Activated CD4-positive, CD25-positive, alpha-beta regulatory T cell treated with anti-CD3 and anti-CD28 coated beads, Interleukin-2, amount 50 U/mL, for 24 hours (primary cell): ENCODE results near the gene GABRA4.

Experiments
- ATAC-seq, 2 donors: fragments of 150-1000 bp; cut with Tn5 transposase; one replicate each; pipeline ENCODE4 v1.10.0; 2021; ENCODE audit warnings: mild to moderate bottlenecking in 1 of 2, moderate library complexity in 1 of 2

Gene GABRA4

GRCh38 chr4:46979283-46979682 lies 14.1 kb downstream of the GABRA4 start:
- ATAC-seq: no peak

DNA sequence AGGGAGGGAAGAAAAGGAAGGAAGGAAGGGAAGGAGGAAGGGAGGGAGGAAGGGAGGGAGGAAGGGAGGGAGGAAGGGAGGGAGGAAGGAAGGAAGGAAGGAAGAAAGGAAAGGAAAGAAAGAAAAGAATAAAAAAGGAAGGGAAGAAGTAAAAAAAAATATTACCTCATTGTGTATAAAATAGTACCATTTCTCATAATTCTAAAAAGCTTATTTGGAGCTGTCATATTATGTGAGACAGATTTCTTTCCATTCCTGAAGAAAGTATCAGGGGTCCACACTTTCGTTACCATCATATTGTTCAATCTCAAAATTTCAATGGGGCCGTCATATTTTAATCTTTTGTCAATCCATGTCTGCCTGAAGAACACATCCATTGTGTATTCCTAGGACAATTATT lies 16.1 kb downstream of the GABRA4 start:
- ATAC-seq: no peak

- ATAC-seq: no peak
Measured at GRCh38 chr4:46975812-46976553, 17.4 kb downstream of the GABRA4 start.

DNA sequence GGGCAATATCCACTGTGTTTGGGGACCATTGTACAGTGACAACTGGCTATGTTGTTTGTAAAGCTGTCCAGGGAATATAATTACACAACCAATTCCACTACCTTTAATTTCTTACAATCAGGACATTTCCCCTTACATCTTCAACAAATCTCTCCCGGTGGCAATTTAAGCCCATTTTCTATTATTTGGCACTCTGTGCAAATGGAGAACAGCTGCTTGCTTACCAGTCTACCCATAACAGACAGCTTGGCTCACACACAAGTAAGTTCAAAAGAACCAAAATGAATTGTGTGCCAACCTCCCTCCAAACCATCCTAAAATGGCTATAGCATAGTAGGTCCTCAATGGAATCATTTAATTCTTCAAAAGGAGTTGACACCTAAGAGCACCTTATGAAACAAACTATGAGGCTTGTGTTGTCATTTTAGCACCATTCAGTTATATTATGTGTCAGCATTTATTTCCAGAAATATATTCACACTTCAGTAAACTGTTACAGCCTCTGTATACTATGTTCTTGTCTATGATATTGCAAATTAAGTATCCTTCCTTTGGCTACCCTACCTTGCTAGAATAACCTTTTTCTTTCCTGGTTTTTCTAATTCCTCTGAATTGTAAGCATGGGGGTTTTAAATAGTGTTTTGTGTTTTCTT lies 18.4 kb downstream of the GABRA4 start:
- no peak for ATAC-seq

GRCh38 chr4:46968847-46969246 lies 24.5 kb downstream of the GABRA4 start:
- ATAC-seq: no peak

- no peak for ATAC-seq
Measured at GRCh38 chr4:46967631-46968030, 25.8 kb downstream of the GABRA4 start.

- ATAC-seq: no peak
Measured at GRCh38 chr4:46958742-46959488, 34.5 kb downstream of the GABRA4 start.

DNA sequence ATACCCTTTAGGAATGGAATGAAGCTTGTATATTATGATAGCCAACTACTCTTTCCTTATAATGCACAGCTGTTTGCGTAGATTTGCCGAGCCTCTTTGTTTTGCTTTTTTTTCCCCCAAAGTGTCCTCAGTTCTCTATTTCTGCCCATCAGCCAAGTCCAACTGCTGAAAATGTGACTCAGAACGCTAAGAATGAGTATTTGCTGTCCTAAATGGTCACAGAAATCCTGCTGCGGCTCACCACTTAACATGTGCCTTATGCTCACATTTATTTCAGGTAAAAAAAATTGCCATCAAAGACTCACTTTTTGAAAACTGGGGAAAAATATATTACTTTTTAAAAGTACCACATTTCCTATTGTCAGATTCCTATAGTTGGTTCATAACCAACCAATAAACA lies 36.9 kb downstream of the GABRA4 start:
- no peak for ATAC-seq

GRCh38 chr4:46955601-46956000 lies 37.8 kb downstream of the GABRA4 start:
- no peak for ATAC-seq

DNA sequence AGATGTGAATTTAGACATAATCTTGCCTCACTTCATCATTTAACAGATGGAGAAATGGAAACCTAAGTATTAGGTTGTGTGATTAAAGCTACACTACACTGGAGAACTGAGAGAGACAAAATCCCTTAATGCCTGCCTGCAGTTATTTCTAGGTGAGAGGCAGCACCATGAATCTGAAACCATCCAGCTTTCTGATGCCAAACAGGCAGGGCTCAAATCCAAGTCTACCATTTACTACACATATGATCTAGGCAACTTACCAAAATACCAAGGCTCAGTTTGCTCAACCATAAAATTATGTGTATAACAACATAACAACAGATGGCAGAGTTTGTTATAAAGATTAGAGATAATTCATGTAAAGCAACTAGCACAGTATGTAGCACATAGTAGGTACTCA lies 38.7 kb downstream of the GABRA4 start:
- ATAC-seq: no peak

GRCh38 chr4:46953564-46953963 lies 39.8 kb downstream of the GABRA4 start:
- ATAC-seq: no peak

DNA sequence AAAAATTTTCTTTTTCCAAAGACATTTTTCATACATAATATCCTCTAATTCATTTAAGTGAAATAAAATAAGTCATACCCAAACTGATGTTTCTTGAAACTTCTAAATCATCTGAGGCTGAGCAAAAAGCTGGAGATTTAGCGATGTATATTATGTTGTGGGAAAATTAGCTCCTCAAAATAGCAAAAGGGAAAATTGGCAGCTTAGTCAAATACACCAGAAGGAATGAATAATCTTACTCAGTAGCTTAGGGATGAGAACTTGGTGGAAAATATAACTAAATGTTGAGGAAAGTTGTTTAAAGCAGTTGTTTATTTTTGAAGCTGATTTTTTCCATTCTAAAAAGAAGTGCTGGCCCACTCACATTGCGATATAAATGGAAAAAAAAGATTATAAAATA lies 40.9 kb downstream of the GABRA4 start:
- ATAC-seq: no peak

DNA sequence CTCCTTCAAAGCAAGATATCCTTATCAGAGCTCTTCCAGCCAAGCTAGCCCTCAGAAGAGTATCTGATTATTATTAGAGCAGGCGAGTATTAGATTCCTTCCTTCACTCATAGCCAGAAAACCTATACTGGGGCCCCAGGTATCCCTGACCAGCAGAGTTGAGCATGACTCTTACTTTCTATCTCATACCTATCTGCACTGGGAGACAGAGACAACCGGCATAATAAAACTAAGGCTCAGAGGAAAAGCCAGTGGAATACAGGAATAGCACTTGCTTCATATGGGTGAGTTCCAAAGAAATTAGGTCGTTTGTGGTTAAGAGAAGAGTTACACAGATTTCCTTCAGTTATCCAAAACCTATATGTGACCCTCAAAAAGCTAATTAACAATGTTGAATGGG lies 42.6 kb downstream of the GABRA4 start:
- no peak for ATAC-seq

GRCh38 chr4:46949822-46950221 lies 43.6 kb downstream of the GABRA4 start:
- ATAC-seq: no peak

DNA sequence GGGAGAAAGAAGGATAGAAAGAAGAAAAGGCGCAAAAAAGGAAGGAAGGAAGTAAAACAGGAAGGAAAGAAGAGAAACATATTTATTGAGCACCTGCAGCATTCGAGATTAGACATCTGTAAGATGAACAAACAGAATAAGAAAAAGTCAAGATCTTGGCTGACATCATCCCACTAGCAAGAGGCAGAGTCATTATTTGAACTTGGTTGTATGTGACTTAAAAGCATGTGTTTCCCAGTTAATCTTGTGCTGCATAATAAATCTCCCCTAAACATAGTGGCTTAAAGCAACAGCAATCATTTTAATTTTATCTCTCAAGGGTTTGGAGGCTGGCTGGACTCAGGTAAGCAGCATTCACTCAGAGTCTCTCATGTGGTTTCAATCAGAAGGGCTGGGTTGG lies 45.8 kb downstream of the GABRA4 start:
- ATAC-seq: no peak

GRCh38 chr4:46946919-46947536 lies 46.4 kb downstream of the GABRA4 start:
- ATAC-seq: no peak

DNA sequence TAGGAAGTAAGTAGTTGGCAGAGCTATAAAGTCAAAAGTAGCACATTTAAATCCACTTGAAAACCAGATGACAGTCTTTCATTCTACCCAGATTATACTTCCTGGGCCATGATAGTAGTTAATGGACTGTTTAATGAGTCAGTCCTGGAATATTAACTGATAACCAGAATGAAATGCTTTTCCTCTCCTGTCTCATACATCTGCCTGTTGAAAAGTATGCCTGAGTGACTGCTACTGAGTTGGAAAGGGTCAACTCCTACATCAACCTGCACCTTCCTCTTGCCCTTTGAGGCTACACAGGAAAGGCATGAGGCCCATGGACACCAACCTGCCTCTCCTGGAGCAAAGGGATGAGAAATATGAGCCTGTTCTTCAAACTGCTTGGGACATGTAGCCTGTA lies 48.3 kb downstream of the GABRA4 start:
- ATAC-seq: no peak

DNA sequence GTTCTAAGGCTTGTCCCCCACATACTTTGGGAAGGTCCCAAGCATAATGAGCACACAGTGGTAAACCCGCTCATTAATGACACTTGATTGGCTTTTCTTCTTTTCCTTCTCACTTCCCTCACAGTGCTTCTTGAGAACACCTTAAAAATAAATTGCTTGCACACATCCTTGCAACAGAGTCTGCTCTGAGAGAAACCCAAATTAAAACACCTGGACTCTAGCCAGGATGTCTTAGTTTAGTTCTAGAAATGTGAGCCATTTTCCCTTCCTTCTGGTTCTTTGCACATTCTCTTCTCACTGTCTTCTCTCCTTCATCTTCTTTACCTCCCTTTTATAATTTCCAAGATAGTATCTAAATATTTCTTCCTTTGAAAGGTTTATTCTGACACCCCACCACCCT lies 49.0 kb downstream of the GABRA4 start:
- ATAC-seq: no peak

GRCh38 chr4:46937493-46937892 lies 55.9 kb downstream of the GABRA4 start:
- no peak for ATAC-seq

DNA sequence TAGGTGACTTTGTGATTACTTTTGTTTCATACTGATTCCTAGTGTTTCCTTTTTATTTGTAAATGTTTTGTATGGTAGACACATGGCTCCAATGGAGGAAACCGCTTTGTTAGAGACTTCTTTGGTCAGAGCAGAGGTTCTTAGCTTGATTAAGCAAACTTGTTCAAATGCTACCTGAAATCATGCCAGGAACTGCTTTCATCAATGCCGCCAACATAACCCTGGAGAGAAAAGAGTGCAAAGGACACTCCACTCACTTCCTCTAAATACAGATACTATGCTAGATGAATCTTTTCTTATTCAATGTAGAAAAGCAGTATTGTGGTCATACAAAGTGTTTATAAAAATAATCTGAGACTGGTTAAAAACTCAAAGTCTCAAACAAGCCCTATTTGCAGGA lies 58.7 kb downstream of the GABRA4 start:
- ATAC-seq: no peak

- ATAC-seq: no peak
Measured at GRCh38 chr4:46933686-46934085, 59.7 kb downstream of the GABRA4 start.

- no peak for ATAC-seq
Measured at GRCh38 chr4:46931981-46932380, 61.4 kb downstream of the GABRA4 start.

DNA sequence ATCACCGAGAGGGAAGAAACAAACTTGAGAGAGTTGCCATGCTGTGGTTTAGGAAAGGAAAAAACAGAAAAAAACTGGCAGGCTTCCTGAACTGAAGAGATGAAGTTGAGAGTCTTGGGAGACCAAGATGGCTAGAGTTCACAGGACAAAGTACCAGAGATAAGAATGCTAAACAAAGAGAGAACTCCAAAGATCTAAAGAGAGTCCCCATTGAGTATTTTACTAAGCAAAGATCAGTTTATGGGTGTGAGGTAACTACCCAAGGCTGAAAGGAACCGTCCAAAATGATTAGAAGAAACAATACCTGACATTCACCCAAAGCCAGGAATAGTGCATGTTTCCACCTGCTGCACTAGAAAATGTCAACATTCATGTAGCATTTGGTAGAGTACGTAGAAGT lies 62.5 kb downstream of the GABRA4 start:
- ATAC-seq: no peak

DNA sequence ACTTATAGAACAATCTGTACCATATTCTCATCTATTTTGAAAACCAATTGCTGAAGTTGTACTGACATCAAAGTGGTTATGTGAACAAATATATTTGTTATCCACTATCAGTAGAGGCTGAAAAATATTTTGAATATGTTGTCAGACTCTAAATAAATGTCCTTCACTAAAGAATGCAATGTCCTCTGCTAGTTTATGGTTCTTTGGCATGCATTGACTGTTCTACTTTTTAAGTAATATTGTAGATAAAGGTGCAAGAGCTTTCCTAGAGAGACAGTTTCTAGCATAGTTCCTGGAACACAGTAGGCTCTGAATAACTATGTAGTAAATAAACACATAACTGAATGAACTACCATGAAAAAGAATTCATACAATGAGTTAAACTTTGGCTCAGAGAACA lies 66.2 kb downstream of the GABRA4 start:
- ATAC-seq: no peak
